GM12801 (cell line): ENCODE data around the gene FXYD3.

Experiments
- TF ChIP-seq, protein P1 (sequence below): IDR thresholded peaks from one replicate; pipeline ENCODE4 v1.5.1; 2011; ENCODE audit warnings: control low read depth; ENCODE audit not compliant: insufficient read length; ENCODE audit errors: extremely low read depth

FXYD3 gene, protein sequence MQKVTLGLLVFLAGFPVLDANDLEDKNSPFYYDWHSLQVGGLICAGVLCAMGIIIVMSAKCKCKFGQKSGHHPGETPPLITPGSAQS

GRCh38 chr19:35115177-35115951, at the start of gene FXYD3:
Gene FXYD3 (plus strand): TSS chr19:35115823. CDS start chr19:35119377, 3,554 bp downstream.
- TF ChIP-seq, protein P1, sequence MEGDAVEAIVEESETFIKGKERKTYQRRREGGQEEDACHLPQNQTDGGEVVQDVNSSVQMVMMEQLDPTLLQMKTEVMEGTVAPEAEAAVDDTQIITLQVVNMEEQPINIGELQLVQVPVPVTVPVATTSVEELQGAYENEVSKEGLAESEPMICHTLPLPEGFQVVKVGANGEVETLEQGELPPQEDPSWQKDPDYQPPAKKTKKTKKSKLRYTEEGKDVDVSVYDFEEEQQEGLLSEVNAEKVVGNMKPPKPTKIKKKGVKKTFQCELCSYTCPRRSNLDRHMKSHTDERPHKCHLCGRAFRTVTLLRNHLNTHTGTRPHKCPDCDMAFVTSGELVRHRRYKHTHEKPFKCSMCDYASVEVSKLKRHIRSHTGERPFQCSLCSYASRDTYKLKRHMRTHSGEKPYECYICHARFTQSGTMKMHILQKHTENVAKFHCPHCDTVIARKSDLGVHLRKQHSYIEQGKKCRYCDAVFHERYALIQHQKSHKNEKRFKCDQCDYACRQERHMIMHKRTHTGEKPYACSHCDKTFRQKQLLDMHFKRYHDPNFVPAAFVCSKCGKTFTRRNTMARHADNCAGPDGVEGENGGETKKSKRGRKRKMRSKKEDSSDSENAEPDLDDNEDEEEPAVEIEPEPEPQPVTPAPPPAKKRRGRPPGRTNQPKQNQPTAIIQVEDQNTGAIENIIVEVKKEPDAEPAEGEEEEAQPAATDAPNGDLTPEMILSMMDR = no peak

DNA sequence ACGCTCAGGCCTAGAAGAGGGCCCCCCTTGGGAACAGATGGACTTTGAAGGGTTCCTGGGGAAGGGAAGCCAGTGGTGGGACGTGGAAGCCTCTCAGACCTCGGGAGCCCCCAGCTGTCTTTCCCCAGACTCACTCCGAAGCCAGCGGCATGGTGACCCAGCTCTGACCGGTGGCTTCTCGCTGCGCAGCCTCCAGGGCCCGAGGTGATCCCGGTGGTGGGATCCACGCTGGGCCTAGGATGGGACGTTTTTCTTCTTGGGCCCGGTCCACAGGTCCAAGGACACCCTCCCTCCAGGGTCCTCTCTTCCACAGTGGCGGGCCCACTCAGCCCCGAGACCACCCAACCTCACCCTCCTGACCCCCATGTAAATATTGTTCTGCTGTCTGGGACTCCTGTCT, 49.5 kb upstream of the FXYD3 start:
- TF ChIP-seq, protein P1 = no peak

- TF ChIP-seq, protein P1 = no peak
These were observed 48.7 kb upstream of the FXYD3 start for GRCh38 chr19:35066691-35067563.

DNA sequence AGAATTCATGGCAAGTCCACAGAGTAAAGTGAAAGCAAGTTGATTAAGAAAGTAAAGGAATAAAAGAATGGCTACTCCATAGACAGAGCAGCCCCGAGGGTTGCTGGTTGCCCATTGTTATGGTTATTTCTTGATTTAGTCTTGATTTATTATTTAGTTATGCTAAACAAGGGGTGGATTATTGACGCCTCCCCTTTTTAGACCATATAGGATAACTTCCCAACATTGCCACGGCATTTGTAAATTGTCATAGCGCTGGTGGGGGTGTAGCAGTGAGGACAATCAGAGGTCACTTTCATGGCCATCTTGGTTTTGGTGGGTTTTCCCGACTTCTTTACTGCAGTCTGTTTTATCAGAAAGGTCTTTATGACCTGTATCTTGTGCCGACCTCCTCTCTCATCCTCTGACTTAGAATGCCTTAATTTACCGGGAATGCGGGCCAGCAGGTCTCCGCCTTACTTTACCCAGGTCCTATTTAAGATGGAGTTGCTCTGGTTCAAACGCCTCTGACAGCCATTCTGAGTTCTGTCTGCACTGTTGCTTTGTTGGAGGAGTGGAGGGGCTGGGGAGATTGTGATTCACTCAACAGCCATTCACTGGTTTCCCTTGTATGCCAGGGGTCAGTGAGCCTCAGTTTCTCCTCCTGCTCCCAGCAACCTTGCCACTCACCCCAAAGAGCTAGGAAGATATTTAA, 46.5 kb upstream of the FXYD3 start:
- TF ChIP-seq, protein P1 = no peak

DNA sequence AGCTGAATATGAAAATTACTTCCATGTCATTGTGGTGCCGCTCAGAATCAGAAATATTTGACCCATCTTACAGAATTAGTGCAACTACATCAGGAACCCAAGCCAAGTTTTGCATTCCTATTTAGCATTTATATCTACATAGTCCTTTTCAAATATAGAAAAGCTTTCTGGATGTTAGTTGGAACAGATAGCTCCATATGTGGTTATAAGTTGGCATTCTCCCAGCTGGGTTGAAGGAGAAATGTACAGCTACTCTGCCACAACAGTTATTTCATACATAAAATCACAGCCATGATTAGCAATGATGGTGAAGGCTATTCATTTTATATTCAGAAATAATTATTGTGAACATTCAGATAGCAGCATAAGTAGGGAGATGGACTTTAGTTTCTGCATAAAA, 45.9 kb upstream of the FXYD3 start:
- TF ChIP-seq, protein P1 = no peak

- TF ChIP-seq, protein P1 = no peak
These were observed 45.2 kb upstream of the FXYD3 start for GRCh38 chr19:35070471-35070870.

GRCh38 chr19:35073516-35073915, 42.1 kb upstream of the FXYD3 start:
- TF ChIP-seq, protein P1 = no peak
